Measurements from ENCODE around the gene DLG5. TPM values are rescaled to one million over a fixed set of nuclear protein-coding genes. Genes with fewer than 3 reads are reported as not detected.

Gene DLG5
- total RNA-seq, 4 donors from 2014 or later: 117 to 196 (median 147) TPM

- peaks cover 12% of the 10 kb centered on the region for H3K4me1 ChIP-seq
- H3K36me3 ChIP-seq: peaks cover 77% of the 10 kb centered on the region
- 32% methylated on average over 2 of the region's 2 CpGs for WGBS
- H3K9me3 ChIP-seq: no peaks in the 10 kb centered on the region
- no peak overlapping the region for H3K27ac ChIP-seq
- no peak for TF ChIP-seq EP300 (IDR thresholded peaks at IDR 0.05)
- no peak for TF ChIP-seq CTCF (IDR thresholded peaks at IDR 0.05)
- TF ChIP-seq POLR2AphosphoS5 (IDR thresholded peaks at IDR 0.05): no peak
- TF ChIP-seq POLR2A (IDR thresholded peaks at IDR 0.05): no peak
- DNase-seq (ENCODE audit: low spot score in 2 of 2): no peak
- H3K4me3 ChIP-seq: no peak overlapping the region
- no peaks in the 10 kb centered on the region for H3K27me3 ChIP-seq
Measured at GRCh38 chr10:77832238-77832637, 94.3 kb downstream of the DLG5 start.

GRCh38 chr10:77829356-77829755, 97.2 kb downstream of the DLG5 start:
- Histone ChIP-seq H3K27me3 (no peaks in the 10 kb centered on the region), H3K4me3 (no peak overlapping the region), H3K4me1 (no peaks in the 10 kb centered on the region), H3K36me3 (peaks cover 95% of the 10 kb centered on the region), H3K9me3 (no peaks in the 10 kb centered on the region), H3K27ac (no peak overlapping the region)
- no peak for TF ChIP-seq EP300 (IDR thresholded peaks at IDR 0.05)
- TF ChIP-seq POLR2A (IDR thresholded peaks at IDR 0.05): no peak
- TF ChIP-seq POLR2AphosphoS5 (IDR thresholded peaks at IDR 0.05): no peak
- no peak for TF ChIP-seq CTCF (IDR thresholded peaks at IDR 0.05)
- WGBS: 93% methylated on average over 7 of the region's 10 CpGs
- no peak for DNase-seq (ENCODE audit: low spot score in 2 of 2)

- H3K4me1 ChIP-seq: no peaks in the 10 kb centered on the region
- TF ChIP-seq POLR2AphosphoS5 (IDR thresholded peaks at IDR 0.05) (no peak), EP300 (IDR thresholded peaks at IDR 0.05) (no peak), POLR2A (IDR thresholded peaks at IDR 0.05) (no peak), CTCF (IDR thresholded peaks at IDR 0.05) (no peak)
- 88% methylated on average over 6 of the region's 6 CpGs for WGBS
- no peak overlapping the region for H3K27ac ChIP-seq
- H3K4me3 ChIP-seq: no peak overlapping the region
- DNase-seq (ENCODE audit: low spot score in 2 of 2): no peak
- H3K36me3 ChIP-seq: peaks cover 95% of the 10 kb centered on the region
- H3K27me3 ChIP-seq: no peaks in the 10 kb centered on the region
- no peaks in the 10 kb centered on the region for H3K9me3 ChIP-seq
Measured at GRCh38 chr10:77828377-77828776, 98.2 kb downstream of the DLG5 start.

- Histone ChIP-seq H3K36me3 (peaks cover 93% of the 10 kb centered on the region), H3K4me3 (no peak overlapping the region), H3K9me3 (no peaks in the 10 kb centered on the region), H3K27me3 (no peaks in the 10 kb centered on the region), H3K27ac (no peak overlapping the region), H3K4me1 (no peaks in the 10 kb centered on the region)
- WGBS: 86% methylated on average over 9 of the region's 9 CpGs
- DNase-seq (ENCODE audit: low spot score in 2 of 2): no peak
- TF ChIP-seq POLR2AphosphoS5 (IDR thresholded peaks at IDR 0.05): no peak
- no peak for TF ChIP-seq EP300 (IDR thresholded peaks at IDR 0.05)
- TF ChIP-seq CTCF (IDR thresholded peaks at IDR 0.05): no peak
- TF ChIP-seq POLR2A (IDR thresholded peaks at IDR 0.05): no peak
Measured at GRCh38 chr10:77827366-77827765, 99.2 kb downstream of the DLG5 start.

GRCh38 chr10:77825965-77826364, 100.6 kb downstream of the DLG5 start:
- WGBS: 85% methylated on average over 5 of the region's 5 CpGs
- Histone ChIP-seq H3K36me3 (peaks cover 93% of the 10 kb centered on the region), H3K9me3 (no peaks in the 10 kb centered on the region), H3K4me3 (no peak overlapping the region), H3K4me1 (no peaks in the 10 kb centered on the region), H3K27ac (no peak overlapping the region), H3K27me3 (no peaks in the 10 kb centered on the region)
- TF ChIP-seq CTCF (IDR thresholded peaks at IDR 0.05) (no peak), EP300 (IDR thresholded peaks at IDR 0.05) (no peak), POLR2A (IDR thresholded peaks at IDR 0.05) (no peak), POLR2AphosphoS5 (IDR thresholded peaks at IDR 0.05) (no peak)
- no peak for DNase-seq (ENCODE audit: low spot score in 2 of 2)

All from suprapubic skin (tissue), 4 donors.